SU-DHL-6 (cell line): Measurements from ENCODE around the gene SCN4A.
"Not testable (repeated sequence)": the region's sequence is repeated elsewhere in the genome, so short reads cannot be mapped to it uniquely, and the experiment has no call there.

Source experiments
- EZH2phosphoT487 ChIP-seq: fragments of 200-600 bp; sonication (generic), shearing (Covaris generic); conservative IDR thresholded peaks from 2 replicates; pipeline ENCODE4 v1.6.1; 2018; ENCODE audit warnings: mild to moderate bottlenecking, antibody characterized with exemption, low read length, moderate library complexity, mixed read lengths
- TF ChIP-seq, protein P1 (sequence below): fragments of 200-600 bp; sonication (generic); IDR thresholded peaks from one replicate; pipeline ENCODE4 v1.5.1; 2017; ENCODE audit warnings: antibody characterized with exemption, mild to moderate bottlenecking, low read length, moderate library complexity; ENCODE audit not compliant: insufficient read depth, poor library complexity, severe bottlenecking

DNA sequence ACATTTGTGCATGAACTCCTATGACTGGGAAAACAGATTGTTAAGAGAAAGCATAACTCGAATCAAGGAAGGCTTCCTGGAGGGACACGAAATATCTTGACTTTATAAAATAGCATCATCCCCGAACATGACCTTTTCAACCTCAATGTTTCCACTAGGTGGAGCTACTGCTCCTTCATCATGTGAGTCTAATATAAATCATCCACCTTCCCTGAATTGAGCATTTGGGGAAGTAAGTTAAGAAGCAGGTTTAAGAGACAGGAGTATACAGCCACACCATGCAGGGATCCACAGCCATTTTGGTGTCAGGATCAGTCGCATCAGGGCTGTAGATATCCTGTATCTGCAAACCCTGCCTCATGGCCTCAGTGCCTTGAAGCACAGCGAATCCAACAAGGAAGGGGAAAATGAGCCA, 68.9 kb downstream of the SCN4A start:
- TF ChIP-seq, protein P1, sequence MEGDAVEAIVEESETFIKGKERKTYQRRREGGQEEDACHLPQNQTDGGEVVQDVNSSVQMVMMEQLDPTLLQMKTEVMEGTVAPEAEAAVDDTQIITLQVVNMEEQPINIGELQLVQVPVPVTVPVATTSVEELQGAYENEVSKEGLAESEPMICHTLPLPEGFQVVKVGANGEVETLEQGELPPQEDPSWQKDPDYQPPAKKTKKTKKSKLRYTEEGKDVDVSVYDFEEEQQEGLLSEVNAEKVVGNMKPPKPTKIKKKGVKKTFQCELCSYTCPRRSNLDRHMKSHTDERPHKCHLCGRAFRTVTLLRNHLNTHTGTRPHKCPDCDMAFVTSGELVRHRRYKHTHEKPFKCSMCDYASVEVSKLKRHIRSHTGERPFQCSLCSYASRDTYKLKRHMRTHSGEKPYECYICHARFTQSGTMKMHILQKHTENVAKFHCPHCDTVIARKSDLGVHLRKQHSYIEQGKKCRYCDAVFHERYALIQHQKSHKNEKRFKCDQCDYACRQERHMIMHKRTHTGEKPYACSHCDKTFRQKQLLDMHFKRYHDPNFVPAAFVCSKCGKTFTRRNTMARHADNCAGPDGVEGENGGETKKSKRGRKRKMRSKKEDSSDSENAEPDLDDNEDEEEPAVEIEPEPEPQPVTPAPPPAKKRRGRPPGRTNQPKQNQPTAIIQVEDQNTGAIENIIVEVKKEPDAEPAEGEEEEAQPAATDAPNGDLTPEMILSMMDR, result not testable (repeated sequence)
- TF ChIP-seq EZH2phosphoT487, result not testable (repeated sequence)
